GM19467 (cell line): ENCODE results near the gene RNF111.
"Not testable (repeated sequence)": the region's sequence is repeated elsewhere in the genome, so short reads cannot be mapped to it uniquely, and the experiment has no call there.

Experiments used
- ATAC-seq: cut with Tn5 transposase; IDR thresholded peaks from one replicate; pipeline ENCODE4 v1.9.1; 2021; ENCODE audit warnings: mild to moderate bottlenecking, moderate library complexity; ENCODE audit not compliant: unreplicated experiment

Gene RNF111

DNA sequence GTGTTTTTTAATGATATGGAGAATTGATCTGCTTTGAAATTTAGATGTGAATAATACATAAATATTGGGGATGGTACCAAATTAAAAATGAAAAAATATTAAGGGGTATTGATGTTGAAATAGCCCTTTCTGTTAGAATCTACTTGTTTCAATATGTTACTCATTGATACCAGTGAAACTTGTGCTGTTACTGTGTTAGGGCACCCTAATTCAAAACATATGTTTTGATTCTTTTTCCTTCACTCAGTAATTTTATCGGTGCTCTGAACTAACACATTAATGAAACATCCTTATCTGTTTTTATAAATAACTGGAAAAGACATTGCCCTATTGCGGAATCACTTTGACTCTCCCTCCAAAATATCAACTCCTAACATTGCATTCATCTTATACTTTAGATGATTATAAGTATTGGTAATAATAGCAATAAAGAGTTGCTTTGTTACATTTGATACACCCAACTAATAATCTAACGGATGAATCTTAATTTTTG, 65.5 kb downstream of the RNF111 start:
- ATAC-seq: no peak

DNA sequence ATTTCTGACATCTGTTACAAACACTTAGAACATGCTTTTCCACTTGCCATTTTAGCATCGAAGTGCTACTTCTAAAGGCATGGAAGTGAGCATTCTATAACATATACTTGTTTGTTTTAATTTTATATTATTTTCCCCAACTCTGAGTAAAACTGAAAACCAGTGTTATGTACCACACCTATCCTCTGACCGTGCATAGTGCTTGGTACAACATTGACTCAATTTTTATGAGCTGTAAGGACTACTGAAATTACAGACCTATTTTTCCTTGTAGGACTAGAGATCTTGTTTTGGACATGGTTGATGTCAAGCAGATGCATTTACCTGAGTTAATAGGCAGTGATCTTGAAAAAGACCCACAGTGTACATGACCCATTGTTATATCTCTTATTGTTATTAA, 66.0 kb downstream of the RNF111 start:
- ATAC-seq: no peak

DNA sequence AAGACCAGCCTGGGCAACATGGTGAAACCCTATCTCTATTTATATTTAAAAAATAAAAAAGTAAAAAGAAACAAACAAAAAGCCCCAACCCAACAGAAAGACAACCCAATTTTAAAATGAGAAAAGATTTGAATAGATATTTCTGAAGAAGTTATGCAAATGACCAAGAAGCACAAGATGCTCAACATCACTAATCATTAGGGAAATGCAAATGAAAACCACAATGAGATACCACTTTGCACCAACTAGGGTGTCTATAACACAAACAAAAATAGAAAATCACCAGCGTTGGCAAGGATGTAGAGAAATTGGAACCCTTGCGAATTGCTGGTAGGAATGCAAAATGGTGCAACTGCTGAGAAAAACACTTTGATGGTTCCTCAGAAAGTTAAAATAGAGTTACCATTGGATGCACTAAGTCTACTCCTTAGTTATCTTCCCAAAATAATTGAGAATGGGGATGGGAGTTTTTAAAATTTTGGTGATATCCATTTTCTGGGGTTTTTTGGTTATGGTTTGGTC, 71.7 kb downstream of the RNF111 start:
- ATAC-seq: no peak

DNA sequence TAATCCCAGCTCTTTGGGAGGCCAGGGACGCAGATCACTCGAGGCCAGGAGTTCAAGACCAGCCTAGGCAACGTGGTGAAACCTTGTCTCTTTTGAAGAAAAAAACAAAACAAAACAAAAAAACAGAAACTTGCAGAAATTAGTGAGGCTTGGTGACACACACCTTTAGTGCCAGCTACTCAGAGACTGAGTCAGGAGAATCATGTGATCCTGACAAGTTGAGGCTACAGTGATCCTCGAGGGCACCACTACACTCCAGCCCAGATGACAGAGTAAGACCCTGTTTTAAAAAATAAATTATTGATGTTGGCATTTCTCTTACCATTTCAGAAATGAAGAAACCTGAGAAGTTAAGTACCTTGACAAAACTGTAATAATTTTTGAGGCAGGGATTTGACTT, 72.9 kb downstream of the RNF111 start:
- no peak for ATAC-seq

DNA sequence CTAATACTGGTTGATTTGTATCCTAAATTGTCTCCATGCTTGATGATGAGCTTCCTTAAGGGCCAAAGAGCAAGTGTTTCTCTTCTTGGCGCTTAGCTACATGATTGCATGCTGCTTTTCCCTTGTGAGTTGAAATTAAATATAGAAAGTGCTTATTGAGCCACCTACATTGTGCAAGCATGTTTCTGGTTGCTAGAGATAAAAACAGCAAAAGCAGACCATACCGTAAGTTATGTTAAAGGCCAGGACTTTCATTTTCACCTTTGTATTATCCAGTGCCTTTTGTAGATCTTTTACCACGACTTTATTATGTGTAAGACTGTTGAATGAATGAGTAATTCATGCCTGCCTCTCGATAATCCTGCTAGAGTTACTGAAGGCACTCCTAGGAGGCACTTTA, 75.6 kb downstream of the RNF111 start:
- no peak for ATAC-seq

DNA sequence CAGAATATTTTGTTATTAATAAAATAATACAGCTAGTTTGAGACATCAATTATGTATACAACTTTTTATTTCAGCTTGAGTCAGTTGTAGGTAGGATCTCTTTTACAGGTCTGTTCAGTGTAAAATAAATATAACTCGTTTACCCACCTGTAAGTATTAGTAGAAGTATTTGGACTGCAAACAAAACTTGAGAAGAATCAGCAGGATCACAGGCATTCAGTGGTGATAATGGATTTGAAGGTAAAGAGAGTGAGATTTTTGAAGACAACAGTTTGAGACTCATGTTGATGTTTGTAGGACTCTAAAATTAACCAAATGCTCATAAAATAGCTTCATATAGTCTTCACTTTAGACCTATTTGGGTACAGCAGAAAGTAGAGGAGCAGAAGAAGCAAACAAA, 82.0 kb downstream of the RNF111 start:
- ATAC-seq: no peak

DNA sequence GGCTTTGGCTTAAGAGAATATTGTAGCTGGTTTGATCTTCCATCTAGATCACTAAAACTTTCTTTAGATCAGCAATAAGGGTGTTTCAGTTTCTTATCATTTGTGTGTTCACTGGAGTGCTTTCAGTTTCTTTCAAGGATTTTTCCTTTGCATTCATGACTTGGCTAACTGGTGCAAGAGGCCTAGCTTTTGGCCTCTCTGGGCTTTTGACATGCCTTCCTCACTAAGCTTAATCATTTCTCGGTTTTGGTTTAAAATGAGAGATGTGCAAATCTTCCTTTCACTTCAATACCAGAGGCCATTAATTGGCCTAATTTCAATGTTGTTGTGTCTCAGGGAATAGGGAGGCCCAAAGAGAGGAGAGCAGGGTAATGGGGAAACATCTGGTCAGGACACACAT, 87.1 kb downstream of the RNF111 start:
- ATAC-seq: no peak

DNA sequence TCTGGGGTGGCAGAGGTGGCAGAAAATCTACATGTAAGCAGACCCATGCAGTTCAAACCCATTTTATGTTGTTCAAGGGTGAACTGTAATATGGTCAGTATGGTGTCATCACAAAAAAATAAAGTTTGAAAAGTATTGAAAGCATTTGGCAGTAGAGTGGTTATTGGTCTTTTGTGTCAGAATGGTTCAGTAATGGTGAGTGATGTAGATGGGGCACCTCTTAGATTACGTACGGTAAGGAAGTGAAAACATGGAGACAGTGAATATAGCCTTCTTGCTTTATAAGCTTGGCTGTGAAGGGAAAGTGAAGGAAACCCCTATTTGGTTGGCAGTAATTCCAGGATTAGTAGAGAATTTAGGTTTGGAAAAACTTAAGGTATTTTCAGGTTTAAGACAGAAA, 100.3 kb downstream of the RNF111 start:
- no peak for ATAC-seq

DNA sequence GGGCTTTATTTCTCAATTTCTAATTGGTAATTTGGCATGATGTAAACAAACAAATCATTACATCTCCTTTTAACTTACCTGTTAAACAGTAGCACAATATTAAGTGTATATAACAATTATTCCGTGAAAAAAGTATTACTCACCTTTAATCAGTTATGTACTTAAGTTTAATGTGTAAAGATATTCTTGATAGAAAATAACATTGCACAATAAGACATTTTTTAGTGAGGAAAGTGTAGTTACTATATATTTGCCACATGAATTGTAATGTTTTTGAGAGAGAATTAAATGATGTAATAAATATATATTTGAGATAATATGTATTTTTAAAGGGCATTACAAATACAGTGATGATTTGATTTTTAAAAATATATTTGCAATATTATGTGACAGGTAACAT, 106.6 kb downstream of the RNF111 start:
- no peak for ATAC-seq

DNA sequence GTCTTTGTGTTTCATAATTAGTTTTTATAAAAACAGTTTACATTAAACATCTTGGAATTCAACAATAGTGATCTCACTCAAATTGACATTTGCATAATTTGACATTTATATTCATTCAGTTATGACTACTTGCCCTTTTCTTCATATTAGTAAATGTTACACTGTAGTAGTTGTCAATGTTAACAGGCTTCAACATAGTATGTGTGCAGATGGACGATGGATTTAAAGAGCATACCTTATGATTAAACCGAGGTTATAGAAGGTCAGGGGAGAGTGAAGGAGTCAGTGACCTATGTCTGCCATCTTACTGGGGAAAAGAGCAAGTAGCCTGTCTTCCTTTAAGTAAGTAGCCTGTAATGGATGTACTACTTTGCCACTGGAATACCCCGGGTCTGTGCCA, 109.0 kb downstream of the RNF111 start:
- ATAC-seq: no peak

DNA sequence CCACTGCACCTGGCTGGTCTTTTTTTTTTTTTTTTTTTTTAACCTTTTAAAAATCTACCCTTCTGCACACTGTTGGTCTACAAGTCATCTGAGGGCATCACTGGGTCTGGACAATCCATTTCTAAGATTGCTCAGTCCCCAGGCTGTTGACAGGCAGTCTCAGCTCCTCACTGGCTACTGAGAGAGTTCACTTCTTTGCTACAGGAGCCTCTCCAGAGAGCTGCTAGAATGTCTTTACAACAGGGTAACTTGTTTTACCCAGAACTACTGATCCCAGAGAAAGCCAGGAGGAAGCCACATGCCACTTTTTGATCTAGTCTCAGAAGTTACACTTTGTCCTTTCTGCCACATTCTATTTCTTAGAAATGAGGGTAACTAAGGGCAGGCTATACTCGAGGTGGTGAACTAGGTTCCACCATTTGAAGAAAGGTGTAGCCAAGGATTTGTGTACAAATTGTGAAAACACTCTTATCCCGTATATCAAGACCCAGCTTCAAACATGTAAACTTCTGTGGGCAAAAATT, 111.8 kb downstream of the RNF111 start:
- no peak for ATAC-seq

DNA sequence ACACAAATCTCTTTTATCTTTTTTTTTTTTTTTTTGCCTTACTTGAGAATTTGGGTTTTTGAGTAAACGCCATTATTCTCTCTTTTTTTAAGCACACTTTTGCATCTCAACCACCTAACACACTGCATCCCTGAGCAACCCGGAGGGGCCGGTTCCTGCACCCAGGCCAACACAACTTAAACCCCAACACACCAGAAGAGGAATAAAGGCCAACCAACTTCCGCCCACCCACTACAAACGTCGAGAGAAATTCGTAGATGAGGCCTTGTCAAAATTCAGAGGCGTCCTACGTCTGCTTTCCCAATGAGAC, 117.1 kb downstream of the RNF111 start:
- ATAC-seq: no peak

DNA sequence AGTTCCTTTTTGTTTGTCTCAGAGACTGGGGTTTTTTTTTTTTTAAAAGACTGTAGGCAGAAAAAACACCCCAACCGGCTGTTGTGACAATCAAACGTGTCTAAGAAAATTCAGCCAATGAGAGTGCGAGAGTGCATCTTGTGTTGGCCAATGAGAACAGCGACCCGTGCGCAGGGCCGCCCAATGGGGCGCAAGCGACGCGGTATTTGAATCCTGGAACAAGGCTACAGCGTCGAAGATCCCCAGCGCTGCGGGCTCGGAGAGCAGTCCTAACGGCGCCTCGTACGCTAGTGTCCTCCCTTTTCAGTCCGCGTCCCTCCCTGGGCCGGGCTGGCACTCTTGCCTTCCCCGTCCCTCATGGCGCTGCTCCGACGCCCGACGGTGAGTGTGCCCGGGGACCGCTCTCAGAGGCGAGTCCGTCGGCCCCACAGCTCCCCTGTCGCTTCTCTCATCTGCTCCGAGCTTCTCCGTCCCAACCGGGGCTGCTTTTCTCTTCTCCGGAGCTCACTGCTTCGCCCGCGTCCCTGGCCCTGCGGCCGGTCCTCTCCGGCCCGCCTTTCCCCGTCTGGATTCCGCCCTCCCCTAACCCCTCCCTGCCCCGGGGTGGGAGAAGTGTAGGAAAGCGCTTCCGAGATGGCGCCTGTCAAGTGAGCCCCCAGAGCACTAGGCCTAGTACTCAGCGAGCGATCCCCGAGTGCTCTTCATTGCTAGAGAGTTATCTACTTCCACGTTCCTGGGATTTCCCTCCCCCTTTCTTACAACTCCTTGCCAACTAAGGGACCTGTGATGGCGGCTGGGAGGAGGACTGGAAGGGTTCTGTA, 117.7 kb downstream of the RNF111 start, which contains the start of gene CCNB2:
CCNB2 (plus strand) TSS at position 235 of the 821 bp plus-strand sequence; CDS start at position 358, 123 bp downstream.
- ATAC-seq: peak; percentile 96

DNA sequence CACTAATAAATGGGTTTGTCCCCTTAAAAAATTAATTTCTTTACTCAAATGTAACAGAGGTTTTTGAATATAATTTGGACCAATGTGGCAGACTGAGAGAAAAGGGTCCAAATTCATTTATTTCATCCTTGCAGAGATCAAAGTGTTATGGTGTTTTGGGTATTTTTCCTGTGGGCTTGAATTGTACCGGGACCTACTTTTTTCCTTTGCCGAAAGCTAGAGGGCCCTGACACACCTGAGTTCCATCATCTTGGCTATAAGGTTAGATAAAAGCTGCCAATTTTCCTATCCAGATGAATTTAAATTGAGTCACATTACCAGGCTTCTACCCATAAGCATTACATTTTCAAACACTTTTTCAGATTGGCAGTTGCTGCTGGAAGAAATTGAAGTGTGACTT, 118.4 kb downstream of the RNF111 start:
- no peak for ATAC-seq

DNA sequence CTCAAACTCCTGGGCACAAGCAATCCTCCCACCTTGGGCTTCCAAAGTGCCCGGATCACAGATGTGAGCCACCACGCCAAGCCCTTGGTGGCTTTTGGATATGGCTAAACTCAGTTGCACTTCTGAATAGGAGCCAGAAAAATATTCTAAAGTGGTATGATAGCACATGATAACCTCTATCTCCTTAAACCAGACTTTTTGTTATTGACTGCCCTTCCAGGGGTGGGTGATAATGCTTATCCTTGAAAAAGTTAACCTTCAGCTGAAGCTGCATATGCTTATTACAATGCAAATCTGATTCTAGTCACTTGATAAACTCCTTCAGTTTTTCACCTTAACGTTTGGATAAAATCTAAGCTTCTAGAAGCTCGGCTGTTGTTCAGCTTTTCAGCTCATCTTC, 123.8 kb downstream of the RNF111 start:
- ATAC-seq: no peak

DNA sequence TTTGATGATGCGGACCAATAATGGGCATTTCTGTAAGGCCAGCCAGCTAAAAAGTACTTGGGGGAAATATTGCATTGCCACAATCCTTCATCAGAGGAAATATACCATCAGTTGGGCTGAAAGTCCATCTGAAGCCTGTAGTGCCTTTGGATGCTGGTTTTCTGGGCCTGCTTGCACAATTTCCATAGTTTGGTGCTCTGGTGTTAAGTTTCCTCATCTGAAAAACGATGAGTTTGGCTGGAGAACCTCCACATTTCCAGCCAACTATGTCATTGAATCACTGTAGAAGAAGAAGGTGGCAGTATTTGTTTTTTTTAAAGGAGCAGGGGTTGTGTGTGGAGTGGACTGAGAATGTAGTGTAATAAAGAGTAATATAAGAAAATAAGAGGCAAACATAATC, 127.6 kb downstream of the RNF111 start:
- no peak for ATAC-seq

DNA sequence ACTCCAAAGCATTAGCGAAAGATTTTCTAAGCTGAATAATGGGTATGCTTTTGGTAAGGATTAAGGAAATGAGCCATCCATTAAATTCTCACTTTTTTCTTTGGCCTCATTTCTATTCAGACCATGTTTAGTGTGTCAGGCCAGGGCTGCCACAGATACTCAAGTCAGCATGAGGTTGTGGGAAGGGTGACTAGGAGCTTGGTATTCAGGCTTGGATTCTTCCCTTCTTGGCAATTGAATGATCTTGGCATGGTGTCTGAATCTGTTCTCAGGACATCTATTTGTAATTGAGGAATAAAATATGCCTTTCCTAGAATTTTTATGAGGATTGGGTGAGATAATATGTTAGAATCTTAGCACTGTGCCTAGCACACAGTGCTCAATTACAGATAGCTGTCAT, 128.7 kb downstream of the RNF111 start:
- ATAC-seq: no peak

DNA sequence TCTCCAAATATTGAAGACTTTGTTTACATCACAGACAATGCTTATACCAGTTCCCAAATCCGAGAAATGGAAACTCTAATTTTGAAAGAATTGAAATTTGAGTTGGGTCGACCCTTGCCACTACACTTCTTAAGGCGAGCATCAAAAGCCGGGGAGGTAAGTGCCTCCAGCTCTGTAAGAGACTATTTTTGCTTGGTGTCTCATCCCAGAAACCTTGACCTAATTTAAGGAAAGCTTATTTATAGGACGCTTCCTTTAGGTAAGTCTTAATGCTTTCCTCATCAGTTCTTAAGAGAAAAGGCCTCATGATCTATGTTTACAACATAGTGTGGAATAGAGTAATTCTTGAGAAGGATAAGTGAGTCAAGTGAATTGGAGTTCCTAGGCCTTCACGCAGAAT, 129.3 kb downstream of the RNF111 start:
- no peak for ATAC-seq

DNA sequence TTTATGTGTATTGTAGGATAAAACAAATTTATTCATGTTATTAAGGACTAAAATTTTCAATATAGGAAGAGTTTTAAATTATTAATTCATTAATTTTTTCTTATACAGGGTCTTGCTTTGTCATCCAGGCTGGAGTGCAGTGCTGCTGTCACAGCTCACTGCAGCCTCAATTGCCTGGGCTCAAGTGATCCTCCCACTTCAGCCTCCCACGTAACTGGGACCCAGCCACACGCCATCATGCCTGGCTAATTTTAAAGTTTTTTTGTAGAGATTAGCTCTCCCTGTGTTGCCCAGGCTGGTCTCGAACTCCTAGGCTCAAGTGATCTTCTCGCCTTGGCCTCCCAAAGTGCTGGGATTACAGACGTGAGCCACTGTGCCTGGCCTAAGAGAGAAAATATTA, 132.2 kb downstream of the RNF111 start:
- ATAC-seq: no peak

DNA sequence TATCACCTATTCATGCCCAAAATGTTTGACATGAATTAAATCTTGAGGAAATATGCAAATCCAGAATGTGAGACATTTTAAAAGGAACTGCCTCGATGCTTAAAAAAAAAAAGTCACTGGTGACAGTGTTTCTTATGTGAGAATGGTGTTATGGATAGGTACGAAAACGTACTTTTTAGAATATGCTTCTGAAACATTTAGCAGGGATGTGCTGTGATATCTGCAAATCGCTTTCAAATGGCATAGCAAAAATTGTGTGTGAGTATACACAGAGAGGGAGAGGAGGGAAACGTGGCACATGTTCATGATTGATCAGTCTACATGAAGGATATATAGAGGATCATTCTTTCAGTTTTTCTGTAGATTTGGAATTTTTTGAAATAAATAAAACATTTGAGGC, 133.5 kb downstream of the RNF111 start:
- no peak for ATAC-seq

DNA sequence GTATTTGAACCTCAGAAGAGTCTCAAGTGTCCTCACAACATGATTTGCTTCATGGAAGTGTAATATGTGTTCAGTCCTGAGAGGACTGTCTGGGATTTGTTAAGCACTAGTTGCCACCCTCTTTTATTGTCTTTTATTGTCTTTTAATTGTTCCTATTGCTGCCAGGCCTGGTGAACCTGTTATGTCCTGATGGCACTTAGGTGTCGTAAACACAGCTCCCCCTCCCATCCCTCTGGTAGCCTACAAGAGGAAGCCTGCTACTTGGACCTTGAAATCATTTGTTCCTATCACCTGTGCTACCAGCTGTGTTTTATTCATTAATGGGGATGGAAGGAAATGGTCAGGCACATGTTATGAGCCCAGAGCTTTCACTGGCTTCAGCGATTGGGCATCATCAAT, 136.8 kb downstream of the RNF111 start:
- ATAC-seq: no peak

DNA sequence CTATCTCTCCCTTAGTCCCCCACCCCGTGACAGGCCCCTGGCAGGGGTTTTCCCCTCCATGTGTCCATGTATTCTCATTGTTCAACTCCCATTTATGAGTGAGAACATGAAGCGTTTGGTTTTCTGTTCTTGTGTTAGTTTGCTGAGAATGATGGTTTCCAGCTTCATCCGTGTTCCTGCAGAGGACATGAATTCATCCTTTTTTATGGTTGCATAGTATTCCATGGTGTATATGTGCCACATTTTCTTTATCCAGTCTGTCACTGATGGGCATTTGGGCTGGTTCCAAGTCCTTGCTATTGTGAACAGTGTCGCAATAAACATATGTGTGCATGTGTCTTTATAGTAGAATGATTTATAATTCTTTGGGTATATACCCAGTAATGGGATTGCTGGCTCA, 138.2 kb downstream of the RNF111 start:
- not testable (repeated sequence) for ATAC-seq

DNA sequence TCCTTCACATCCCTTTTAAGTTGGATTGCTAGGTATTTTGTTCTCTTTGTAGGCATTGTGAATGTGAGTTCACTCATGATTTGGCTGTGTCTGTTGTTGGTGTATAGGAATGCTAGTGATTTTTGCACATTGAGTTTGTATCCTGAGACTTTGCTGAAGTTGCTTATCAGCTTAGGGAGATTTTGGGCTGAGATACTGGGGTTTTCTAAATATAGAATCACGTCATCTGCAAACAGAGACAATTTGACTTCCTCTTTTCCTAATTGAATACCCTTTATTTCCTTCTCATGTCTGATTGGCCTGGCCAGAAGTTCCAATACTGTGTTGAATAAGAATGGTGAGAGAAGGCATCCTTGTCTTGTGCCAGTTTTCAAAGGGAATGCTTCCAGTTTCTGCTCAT, 139.8 kb downstream of the RNF111 start:
- not testable (repeated sequence) for ATAC-seq
